Rectal smooth muscle tissue (tissue), 1 donor: ENCODE results near the gene ADAMTSL4.

Source experiments
- H3K27ac ChIP-seq: one replicate; pipeline ENCODE4 v1.7.0; 2013; ENCODE audit warnings: low read depth, low read length, inconsistent platforms
- H3K27me3 ChIP-seq: one replicate; pipeline ENCODE4 v1.7.0; 2013; ENCODE audit warnings: low read length; ENCODE audit not compliant: control insufficient read depth, insufficient read depth
- H3K36me3 ChIP-seq: one replicate; pipeline ENCODE4 v1.7.0; 2013; ENCODE audit warnings: low read length; ENCODE audit not compliant: control insufficient read depth, insufficient read depth
- H3K4me1 ChIP-seq: one replicate; pipeline ENCODE4 v1.7.0; 2013; ENCODE audit warnings: low read length; ENCODE audit not compliant: control insufficient read depth, insufficient read depth
- H3K4me3 ChIP-seq: one replicate; pipeline ENCODE4 v1.7.0; 2013; ENCODE audit warnings: low read length
- H3K9ac ChIP-seq: one replicate; pipeline ENCODE4 v1.7.0; 2013; ENCODE audit warnings: low read length

The ADAMTSL4 gene

GRCh38 chr1:150537732-150538684, 11.2 kb upstream of the ADAMTSL4 start:
- Histone ChIP-seq H3K36me3 (no peaks in the 10 kb centered on the region), H3K4me3 (no peak overlapping the region), H3K9ac (no peak overlapping the region), H3K4me1 (no peaks in the 10 kb centered on the region), H3K27me3 (no peaks in the 10 kb centered on the region), H3K27ac (no peak overlapping the region)

DNA sequence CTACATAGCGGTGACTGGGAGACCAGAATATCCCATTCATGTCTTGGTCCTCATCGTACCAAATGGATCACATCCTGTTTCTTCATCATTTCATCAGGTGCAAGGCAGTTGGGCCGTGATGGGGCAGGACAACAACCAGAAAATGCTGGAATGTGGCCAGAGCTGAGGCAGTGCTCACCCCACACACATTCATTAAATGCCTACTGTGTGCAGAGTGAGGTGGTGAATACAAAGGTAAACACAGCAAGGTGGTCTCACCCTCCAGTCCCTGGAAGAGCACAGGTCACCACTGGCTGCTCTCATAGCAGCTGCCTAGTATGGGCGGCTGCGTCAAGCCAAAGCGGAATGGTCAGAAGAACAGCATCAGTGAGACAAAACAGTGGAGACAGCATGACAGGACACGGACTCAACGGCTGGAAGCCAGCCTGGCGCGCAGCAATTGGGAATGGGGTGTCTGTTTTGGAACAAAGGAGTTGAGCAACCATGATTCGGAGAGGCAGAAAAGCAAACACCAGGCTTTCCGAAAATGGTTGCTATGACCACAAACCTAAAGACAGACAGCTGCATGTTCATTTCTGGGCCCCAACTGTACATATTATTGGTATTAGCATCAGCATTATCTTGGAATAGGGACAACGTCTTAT, 5.6 kb upstream of the ADAMTSL4 start:
- Histone ChIP-seq H3K27ac (no peak overlapping the region), H3K9ac (no peak overlapping the region), H3K27me3 (no peaks in the 10 kb centered on the region), H3K4me3 (no peak overlapping the region), H3K4me1 (no peaks in the 10 kb centered on the region), H3K36me3 (no peaks in the 10 kb centered on the region)

DNA sequence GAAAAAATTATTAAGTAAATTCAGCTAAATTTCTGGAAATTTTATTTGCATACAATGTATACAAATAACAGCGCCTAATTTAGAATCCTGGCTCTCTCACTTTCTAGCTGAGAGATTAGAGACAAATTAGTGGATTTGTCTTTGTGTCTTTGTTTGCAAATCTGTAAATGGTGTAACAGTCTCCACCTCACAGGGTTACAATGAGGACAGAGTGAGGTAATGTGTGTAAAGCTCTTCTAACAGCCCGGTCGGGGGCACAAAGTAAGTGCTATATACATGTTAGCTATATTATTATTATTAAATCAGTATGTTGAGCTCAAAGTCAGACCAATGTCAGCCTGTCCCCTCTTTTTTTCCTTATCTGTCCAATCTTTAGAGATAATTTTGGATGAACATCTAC, 5.0 kb upstream of the ADAMTSL4 start:
- Histone ChIP-seq H3K27ac (no peak overlapping the region), H3K4me3 (no peak overlapping the region), H3K27me3 (no peaks in the 10 kb centered on the region), H3K9ac (no peak overlapping the region), H3K36me3 (no peaks in the 10 kb centered on the region), H3K4me1 (no peaks in the 10 kb centered on the region)

- Histone ChIP-seq H3K36me3 (no peaks in the 10 kb centered on the region), H3K27me3 (no peaks in the 10 kb centered on the region), H3K4me3 (no peak overlapping the region), H3K27ac (no peak overlapping the region), H3K4me1 (no peaks in the 10 kb centered on the region), H3K9ac (no peak overlapping the region)
Measured at GRCh38 chr1:150545486-150546032, 3.6 kb upstream of the ADAMTSL4 start.

- H3K36me3 ChIP-seq: no peaks in the 10 kb centered on the region
- H3K27me3 ChIP-seq: peaks cover 3% of the 10 kb centered on the region
- no peak overlapping the region for H3K27ac ChIP-seq
- no peak overlapping the region for H3K9ac ChIP-seq
- H3K4me1 ChIP-seq: no peaks in the 10 kb centered on the region
- H3K4me3 ChIP-seq: no peak overlapping the region
Measured at GRCh38 chr1:150546294-150546937, 2.8 kb upstream of the ADAMTSL4 start.

- peak overlapping the region; percentile 66 for H3K27ac ChIP-seq
- H3K4me1 ChIP-seq: no peaks in the 10 kb centered on the region
- no peak overlapping the region for H3K9ac ChIP-seq
- H3K4me3 ChIP-seq: peak overlapping the region; percentile 67
- H3K27me3 ChIP-seq: peaks cover 4% of the 10 kb centered on the region
- no peaks in the 10 kb centered on the region for H3K36me3 ChIP-seq
Measured at GRCh38 chr1:150548324-150548631, 930 bp upstream of the ADAMTSL4 start.

DNA sequence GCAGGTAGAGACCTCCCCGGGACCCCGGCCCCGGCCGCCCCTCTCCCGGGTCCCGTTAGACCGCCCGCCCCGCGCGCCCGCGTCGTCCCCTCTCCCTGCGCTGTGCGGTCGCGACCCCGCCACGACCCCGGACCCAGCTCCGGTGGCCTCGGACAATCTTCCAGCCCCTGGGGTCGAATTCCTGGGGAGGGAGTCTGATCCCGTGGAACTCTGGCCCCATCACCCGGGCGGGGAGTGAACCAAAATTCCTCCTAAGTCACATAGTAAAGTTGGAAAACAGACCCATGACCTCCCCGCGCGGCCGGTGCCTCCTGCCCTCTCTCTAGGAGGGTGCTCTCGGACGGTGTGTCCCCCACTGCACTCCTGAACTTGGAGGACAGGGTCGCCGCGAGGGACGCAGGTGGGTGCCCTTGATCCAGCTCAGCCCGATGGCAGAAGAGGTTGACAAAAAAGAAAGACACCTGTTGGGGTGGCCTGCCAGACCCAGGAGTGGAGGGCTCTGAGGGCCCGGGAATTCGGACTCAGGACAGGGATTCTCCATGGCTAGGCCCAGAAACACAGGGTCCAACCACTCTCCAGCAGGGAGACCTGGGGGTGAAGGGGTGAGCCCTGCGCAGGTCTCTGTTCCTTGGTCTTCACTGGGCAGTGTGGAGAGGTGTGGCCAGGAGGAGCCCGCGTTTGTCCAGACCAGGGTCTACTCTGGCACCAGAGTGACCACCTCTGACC, 451 bp downstream of the ADAMTSL4 start:
- Histone ChIP-seq H3K4me1 (no peaks in the 10 kb centered on the region), H3K9ac (no peak overlapping the region), H3K27ac (peak overlapping the region; percentile 72), H3K27me3 (peaks cover 4% of the 10 kb centered on the region), H3K36me3 (no peaks in the 10 kb centered on the region), H3K4me3 (peak overlapping the region; percentile 55)

- H3K27ac ChIP-seq: peak overlapping the region; percentile 72
- H3K4me3 ChIP-seq: peak overlapping the region; percentile 55
- no peak overlapping the region for H3K9ac ChIP-seq
- H3K4me1 ChIP-seq: no peaks in the 10 kb centered on the region
- peaks cover 4% of the 10 kb centered on the region for H3K27me3 ChIP-seq
- H3K36me3 ChIP-seq: peaks cover under 1% of the 10 kb centered on the region
Measured at GRCh38 chr1:150550222-150551050, 1.2 kb downstream of the ADAMTSL4 start.

DNA sequence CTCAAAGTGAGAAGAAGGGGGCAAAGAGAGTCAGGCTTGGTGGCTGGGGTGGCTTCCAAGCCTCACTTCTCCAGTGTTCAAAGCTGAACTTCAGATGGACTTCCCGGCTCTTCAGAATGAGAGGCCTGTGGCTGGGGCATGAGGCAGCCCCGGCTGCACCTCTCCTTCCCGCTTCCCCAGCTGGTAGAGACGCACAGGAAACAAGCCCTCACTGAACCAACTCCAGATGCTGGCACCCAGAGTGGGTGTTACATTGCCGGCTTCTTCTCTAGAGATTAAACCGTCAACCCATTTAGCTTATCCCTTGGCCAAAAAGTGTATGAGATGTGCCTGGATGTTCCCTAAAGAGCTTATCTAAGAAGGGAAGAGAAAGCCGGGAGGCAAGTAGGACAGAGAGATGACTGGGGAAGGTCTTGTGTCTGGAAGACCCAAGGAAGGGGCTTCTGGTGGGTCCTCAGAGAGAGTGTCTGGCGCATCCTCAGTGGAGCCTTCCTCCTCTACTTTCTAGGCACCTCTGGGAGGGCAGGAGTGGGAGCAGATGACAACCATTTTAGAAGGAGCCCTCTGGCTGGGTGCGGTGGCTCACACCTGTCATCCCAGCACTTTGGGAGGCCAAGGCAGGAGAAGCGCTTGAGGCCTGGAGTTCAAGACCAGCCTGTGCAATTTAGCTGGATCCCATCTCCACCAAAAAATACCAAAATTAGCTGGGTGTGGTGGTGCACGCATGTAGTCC, 2.0 kb downstream of the ADAMTSL4 start:
- peaks cover 4% of the 10 kb centered on the region for H3K27me3 ChIP-seq
- peak overlapping the region; percentile 46 for H3K9ac ChIP-seq
- H3K4me3 ChIP-seq: no peak overlapping the region
- no peaks in the 10 kb centered on the region for H3K4me1 ChIP-seq
- H3K36me3 ChIP-seq: peaks cover 5% of the 10 kb centered on the region
- peak overlapping the region; percentile 49 for H3K27ac ChIP-seq

DNA sequence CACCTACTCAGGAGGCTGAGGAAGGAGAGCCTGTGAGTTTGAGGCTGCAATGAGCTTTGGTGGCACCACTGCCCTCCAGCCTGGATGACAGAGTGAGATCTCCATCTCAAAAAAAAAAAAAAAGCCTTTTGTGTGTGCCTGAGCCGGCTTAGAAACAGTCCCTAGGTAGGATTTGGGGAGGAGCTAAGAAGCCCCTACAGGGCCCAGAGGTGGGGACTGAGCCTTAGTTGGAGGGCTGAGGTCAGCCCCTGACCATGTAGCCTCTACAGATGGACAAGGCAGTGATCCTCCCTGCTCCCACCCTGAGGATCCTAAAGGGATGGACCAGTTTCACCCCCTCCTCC, 2.5 kb downstream of the ADAMTSL4 start:
- no peak overlapping the region for H3K4me3 ChIP-seq
- H3K27ac ChIP-seq: peak overlapping the region; percentile 49
- no peaks in the 10 kb centered on the region for H3K4me1 ChIP-seq
- H3K36me3 ChIP-seq: peaks cover 5% of the 10 kb centered on the region
- H3K27me3 ChIP-seq: peaks cover 4% of the 10 kb centered on the region
- no peak overlapping the region for H3K9ac ChIP-seq
